Naive thymus-derived CD4-positive, alpha-beta T cell (primary cell): ENCODE measurements around the gene CNOT4. TPM values are rescaled to one million over a fixed set of nuclear protein-coding genes. Genes with fewer than 3 reads are reported as not detected.
"Not testable (repeated sequence)": the region's sequence is repeated elsewhere in the genome, so short reads cannot be mapped to it uniquely, and the experiment has no call there.

Experiments
- ATAC-seq: fragments of 150-1000 bp; cut with Tn5 transposase; 2 replicates; pipeline ENCODE4 v1.10.0; 2021; ENCODE audit warnings: mild to moderate bottlenecking, moderate library complexity
- CTCF ChIA-PET: fragments of 350-600 bp; sonication (Branson Sonifier 250); formaldehyde crosslinking; loops from one replicate; lab custom pipeline; 2021; ENCODE audit warnings: antibody characterized with exemption; lab: Charles Lee
- POLR2A ChIA-PET: fragments of 350-600 bp; sonication (Branson Sonifier 250); formaldehyde crosslinking; loops from one replicate; lab custom pipeline; 2021; ENCODE audit warnings: antibody characterized with exemption, inconsistent platforms; lab: Charles Lee
- DNase-seq, 9 donors: peaks; one replicate each; pipeline versions ENCODE4 v3.0.0 to v3.0.0-alpha.2; 2020 to 2022; ENCODE audit warnings: mixed read lengths in 1 of 9
- H3K27ac ChIP-seq: one replicate; pipeline ENCODE4 v1.7.0; 2013; ENCODE audit warnings: mild to moderate bottlenecking, low read depth, low read length, moderate library complexity
- H3K27me3 ChIP-seq, 2 donors: one replicate each; pipeline ENCODE4 v1.7.0; 2013; ENCODE audit warnings: low read length in 2 of 2, mild to moderate bottlenecking in 2 of 2, moderate library complexity in 2 of 2; ENCODE audit not compliant: control insufficient read depth in 2 of 2, insufficient read depth in 2 of 2
- H3K36me3 ChIP-seq, 3 experiments: 1 replicate in 2 of 3; 2 replicates in 1 of 3; pipeline ENCODE4 v1.7.0; 2013; ENCODE audit warnings: low read length in 3 of 3, mild to moderate bottlenecking in 3 of 3, moderate library complexity in 1 of 3; ENCODE audit not compliant: insufficient read depth in 3 of 3, control insufficient read depth in 2 of 3
- H3K4me1 ChIP-seq, 2 donors: one replicate each; pipeline ENCODE4 v1.7.0; 2013; ENCODE audit warnings: low read length in 2 of 2, mild to moderate bottlenecking in 2 of 2, moderate library complexity in 1 of 2; ENCODE audit not compliant: control insufficient read depth in 2 of 2, insufficient read depth in 2 of 2
- H3K4me3 ChIP-seq: 2 replicates; pipeline ENCODE4 v1.7.0; 2013; ENCODE audit warnings: mild to moderate bottlenecking, low read length
- H3K9me3 ChIP-seq, 3 experiments: 1 replicate in 2 of 3; 2 replicates in 1 of 3; pipeline ENCODE4 v1.7.0; 2013; ENCODE audit warnings: low read length in 3 of 3; ENCODE audit not compliant: control insufficient read depth in 2 of 3
- H3K27ac Mint-ChIP-seq, 9 donors: one replicate each; pipeline ENCODE4 v1.8.0; 2020 to 2022; ENCODE audit warnings: mixed read lengths in 9 of 9, mild to moderate bottlenecking in 8 of 9, moderate library complexity in 5 of 9, inconsistent platforms in 2 of 9
- H3K27me3 Mint-ChIP-seq, 5 donors: one replicate each; pipeline ENCODE4 v1.8.0; 2021 to 2022; ENCODE audit warnings: mixed read lengths in 5 of 5, mild to moderate bottlenecking in 1 of 5
- H3K36me3 Mint-ChIP-seq, 5 donors: one replicate each; pipeline ENCODE4 v1.8.0; 2020 to 2022; ENCODE audit warnings: mixed read lengths in 5 of 5, mild to moderate bottlenecking in 3 of 5, inconsistent platforms in 1 of 5
- H3K4me1 Mint-ChIP-seq, 7 donors: one replicate each; pipeline ENCODE4 v1.8.0; 2020 to 2022; ENCODE audit warnings: mixed read lengths in 7 of 7, mild to moderate bottlenecking in 3 of 7, inconsistent platforms in 1 of 7
- H3K4me3 Mint-ChIP-seq, 10 donors: one replicate each; pipeline ENCODE4 v1.8.0; 2020 to 2022; ENCODE audit warnings: mild to moderate bottlenecking in 10 of 10, mixed read lengths in 10 of 10, moderate library complexity in 6 of 10, inconsistent platforms in 2 of 10
- H3K9me3 Mint-ChIP-seq, 11 donors: one replicate each; pipeline ENCODE4 v1.8.0; 2020 to 2022; ENCODE audit warnings: mixed read lengths in 11 of 11, mild to moderate bottlenecking in 4 of 11, inconsistent platforms in 1 of 11, moderate library complexity in 1 of 11
- intact Hi-C, 2 donors: fragments of 100-400 bp; cut with micrococcal nuclease; formaldehyde crosslinking; loops; one replicate each; pipeline ENCODE4 v1.15.1; 2023
- polyA plus RNA-seq, 2 donors: library from polyadenylated mRNA; unstranded; fragments of 300-500 nt; fragmentation: Illumina TruSeq; gene quantifications; one replicate each; pipeline ENCODE4 v1.2.3, GENCODE V29; 2021
- total RNA-seq, 6 experiments: library from RNA in 5 of 6; stranded (reverse) in 5 of 6; gene quantifications; 1 replicate in 5 of 6; 2 replicates in 1 of 6; pipeline ENCODE4 v1.2.3 and lab custom pipeline; 2021 to 2026

The CNOT4 gene
- total and polyA plus RNA-seq, 7 experiments from 2014 or later: 15.5 to 39.4 (median 36.3) TPM

- ATAC-seq: no peak
- no peak overlapping the region for H3K4me3 ChIP-seq
- no peaks in the 10 kb centered on the region for H3K4me1 ChIP-seq
- intact Hi-C loops: no loop called here
- Mint-ChIP-seq H3K36me3 (peaks cover 0 to 7% (median 2%) of the 10 kb centered on the region in 5 donors), H3K9me3 (peaks cover 0 to 25% (median 12%) of the 10 kb centered on the region in 11 donors), H3K4me3 (no peak overlapping the region), H3K27me3 (peaks cover 0 to 5% (median 0%) of the 10 kb centered on the region in 5 donors), H3K4me1 (peaks cover 0 to 2% (median 0%) of the 10 kb centered on the region in 7 donors), H3K27ac (no peak overlapping the region)
- ChIA-PET CTCF (no interaction called here), POLR2A (no interaction called here)
- peaks cover 0 to 12% (median 0%) of the 10 kb centered on the region in 3 experiments for H3K9me3 ChIP-seq
- no peak overlapping the region for H3K27ac ChIP-seq
- H3K27me3 ChIP-seq: no peaks in the 10 kb centered on the region
- no peaks in the 10 kb centered on the region for H3K36me3 ChIP-seq
- no peak for DNase-seq
These were observed 183.1 kb downstream of the CNOT4 start for GRCh38 chr7:135326636-135327280.

DNA sequence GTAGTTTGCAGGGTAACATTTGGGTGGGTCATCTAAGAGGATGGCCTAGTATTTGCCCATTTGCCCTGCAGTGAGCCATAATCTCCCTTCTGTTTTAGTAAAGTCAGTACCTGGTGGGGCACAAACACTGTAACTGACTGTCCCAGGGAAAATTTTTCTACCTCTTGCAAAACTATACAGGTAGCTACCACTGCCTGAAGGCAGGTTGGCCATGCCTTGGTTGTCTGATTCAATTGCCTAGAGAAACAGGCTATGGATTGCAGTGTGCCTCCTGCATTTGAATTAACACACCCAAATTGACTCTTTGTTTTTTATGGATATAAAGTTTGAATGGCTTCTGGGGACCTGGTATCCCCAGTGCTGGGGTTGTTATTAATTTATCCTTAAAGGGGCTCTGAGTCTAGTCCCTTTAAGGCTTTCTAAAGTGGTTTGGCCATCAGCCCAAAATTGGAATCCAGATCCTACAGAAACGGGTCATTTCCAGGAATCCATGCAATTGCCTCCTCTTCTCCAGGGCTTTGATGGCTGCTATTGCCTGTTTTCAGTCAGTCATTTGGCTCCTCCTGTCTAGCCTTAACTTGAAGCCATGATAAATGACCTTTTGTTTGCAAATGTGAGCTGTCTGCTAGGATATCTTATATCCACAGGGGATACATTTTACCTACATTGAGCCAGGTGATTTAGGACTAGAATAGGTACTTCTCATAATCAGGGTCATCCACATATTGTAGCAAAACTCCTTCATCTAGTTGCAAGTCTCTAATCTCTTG is 187.1 kb downstream of the CNOT4 start:
- no peaks in the 10 kb centered on the region for H3K4me1 Mint-ChIP-seq

DNA sequence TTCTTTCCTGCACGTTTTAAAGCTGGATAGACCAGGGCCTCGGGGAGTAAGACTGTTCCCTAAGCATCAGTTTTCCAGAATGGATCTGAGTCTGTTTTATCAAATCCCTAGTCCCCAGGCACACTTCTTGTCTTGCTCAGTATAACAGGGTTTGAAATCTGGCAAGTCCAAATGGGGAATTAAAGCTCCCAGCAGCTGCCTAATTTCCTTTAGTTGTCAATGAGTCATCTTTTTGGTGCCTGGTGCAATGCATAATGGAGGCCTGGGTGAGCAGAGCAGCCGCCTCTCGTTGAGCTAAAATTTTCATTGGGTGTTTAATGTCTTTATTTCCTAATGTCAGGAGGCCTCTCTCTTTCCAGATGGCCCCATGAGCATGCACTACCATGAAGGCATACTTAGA is 188.3 kb downstream of the CNOT4 start:
- Mint-ChIP-seq H3K27me3 (no peaks in the 10 kb centered on the region), H3K36me3 (peaks cover 0 to 7% (median 0%) of the 10 kb centered on the region in 5 donors), H3K4me3 (no peak overlapping the region), H3K4me1 (no peaks in the 10 kb centered on the region), H3K9me3 (peaks cover 0 to 24% (median 11%) of the 10 kb centered on the region in 11 donors), H3K27ac (no peak overlapping the region)
- ChIA-PET POLR2A (no interaction called here), CTCF (no interaction called here)
- no peaks in the 10 kb centered on the region for H3K27me3 ChIP-seq
- ATAC-seq: no peak
- peaks cover 0 to 12% (median 0%) of the 10 kb centered on the region in 3 experiments for H3K9me3 ChIP-seq
- no peak overlapping the region for H3K4me3 ChIP-seq
- H3K4me1 ChIP-seq: no peaks in the 10 kb centered on the region
- intact Hi-C loops: no loop called here
- no peak for DNase-seq
- H3K36me3 ChIP-seq: no peaks in the 10 kb centered on the region
- no peak overlapping the region for H3K27ac ChIP-seq

More for the DNA sequence above, 187.1 kb downstream of the CNOT4 start:
- Mint-ChIP-seq H3K27me3 (no peaks in the 10 kb centered on the region), H3K9me3 (peaks cover 0 to 25% (median 12%) of the 10 kb centered on the region in 11 donors), H3K4me3 (no peak overlapping the region), H3K36me3 (peaks cover 0 to 7% (median 0%) of the 10 kb centered on the region in 5 donors), H3K27ac (no peak overlapping the region)
- ATAC-seq (no peak), DNase-seq (no peak)
- H3K36me3 ChIP-seq: no peaks in the 10 kb centered on the region
- CTCF ChIA-PET: interaction anchor here (0.6 to 0.7 kb wide), 2 partner anchors 25 to 306 kb away, joined by 3 to 4 read pairs; no protein-coding TSS in a partner anchor
- no peak overlapping the region for H3K27ac ChIP-seq
- intact Hi-C loops: no loop called here
- no peaks in the 10 kb centered on the region for H3K4me1 ChIP-seq
- H3K27me3 ChIP-seq: no peaks in the 10 kb centered on the region
- POLR2A ChIA-PET: no interaction called here
- peaks cover 0 to 12% (median 0%) of the 10 kb centered on the region in 3 experiments for H3K9me3 ChIP-seq
- no peak overlapping the region for H3K4me3 ChIP-seq

DNA sequence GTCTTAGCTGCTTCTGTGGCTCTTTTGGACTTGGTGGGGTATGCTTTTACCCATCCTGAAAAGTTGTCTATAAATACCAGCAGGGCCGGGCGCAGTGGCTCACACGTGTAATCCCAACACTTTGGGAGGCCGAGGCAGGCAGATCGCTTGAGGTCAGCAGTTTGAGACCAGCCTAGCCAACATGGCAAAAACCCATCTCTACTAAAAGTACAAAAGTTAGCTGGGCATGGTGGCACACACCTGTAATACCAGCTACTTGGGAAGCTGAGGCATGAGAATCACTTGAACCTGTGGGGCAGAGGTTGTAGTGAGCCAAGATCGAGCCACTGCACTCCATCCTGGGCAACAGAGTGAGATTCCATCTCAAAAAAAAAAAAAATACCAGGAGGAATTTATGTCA is 188.9 kb downstream of the CNOT4 start:
- ATAC-seq, intact Hi-C loops, CTCF ChIA-PET, H3K27ac Mint-ChIP-seq, H3K36me3 ChIP-seq, H3K36me3 Mint-ChIP-seq, H3K4me3 ChIP-seq, H3K4me3 Mint-ChIP-seq, H3K27me3 Mint-ChIP-seq, POLR2A ChIA-PET, H3K4me1 ChIP-seq, DNase-seq, H3K4me1 Mint-ChIP-seq, H3K27ac ChIP-seq, H3K27me3 ChIP-seq: not testable (repeated sequence)
- H3K9me3 ChIP-seq: peaks cover 0 to 12% (median 0%) of the 10 kb centered on the region in 3 experiments
- H3K9me3 Mint-ChIP-seq: peaks cover 0 to 20% (median 8%) of the 10 kb centered on the region in 11 donors

DNA sequence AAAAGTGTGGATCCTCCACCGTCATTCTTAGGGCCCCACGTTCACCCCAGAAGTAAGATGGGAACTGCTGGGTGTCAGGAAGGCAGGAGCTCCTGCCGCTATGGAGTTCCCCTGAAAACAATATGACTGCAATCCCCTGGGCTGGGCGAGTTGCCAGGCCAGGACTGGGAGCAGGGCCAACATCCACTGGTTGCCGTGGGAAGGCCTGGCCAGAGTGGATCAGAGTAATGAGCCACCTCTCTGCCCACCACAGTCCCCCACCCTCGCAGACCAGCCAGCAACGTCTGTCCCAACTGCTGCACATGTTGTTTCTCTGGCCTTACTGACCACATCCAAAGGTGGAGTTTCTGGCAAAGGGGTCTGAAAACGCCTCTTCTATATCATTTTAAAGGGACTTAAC is 189.6 kb downstream of the CNOT4 start:
- intact Hi-C loops: no loop called here
- peaks cover 0 to 13% (median 8%) of the 10 kb centered on the region in 11 donors for H3K9me3 Mint-ChIP-seq
- H3K4me3 Mint-ChIP-seq: no peak overlapping the region
- Histone ChIP-seq H3K27me3 (no peaks in the 10 kb centered on the region), H3K9me3 (peaks cover 0 to 12% (median 0%) of the 10 kb centered on the region in 3 experiments), H3K36me3 (no peaks in the 10 kb centered on the region), H3K4me3 (no peak overlapping the region), H3K4me1 (no peaks in the 10 kb centered on the region), H3K27ac (no peak overlapping the region)
- ATAC-seq (no peak), DNase-seq (no peak)
- H3K36me3 Mint-ChIP-seq: peaks cover 0 to 7% (median 0%) of the 10 kb centered on the region in 5 donors
- H3K4me1 Mint-ChIP-seq: no peaks in the 10 kb centered on the region
- POLR2A ChIA-PET: interaction anchor here (0.7 kb wide), 1 partner anchor 14 kb away, joined by 8 read pairs; no protein-coding TSS in a partner anchor
- H3K27ac Mint-ChIP-seq: no peak overlapping the region
- H3K27me3 Mint-ChIP-seq: no peaks in the 10 kb centered on the region
- CTCF ChIA-PET: no interaction called here

DNA sequence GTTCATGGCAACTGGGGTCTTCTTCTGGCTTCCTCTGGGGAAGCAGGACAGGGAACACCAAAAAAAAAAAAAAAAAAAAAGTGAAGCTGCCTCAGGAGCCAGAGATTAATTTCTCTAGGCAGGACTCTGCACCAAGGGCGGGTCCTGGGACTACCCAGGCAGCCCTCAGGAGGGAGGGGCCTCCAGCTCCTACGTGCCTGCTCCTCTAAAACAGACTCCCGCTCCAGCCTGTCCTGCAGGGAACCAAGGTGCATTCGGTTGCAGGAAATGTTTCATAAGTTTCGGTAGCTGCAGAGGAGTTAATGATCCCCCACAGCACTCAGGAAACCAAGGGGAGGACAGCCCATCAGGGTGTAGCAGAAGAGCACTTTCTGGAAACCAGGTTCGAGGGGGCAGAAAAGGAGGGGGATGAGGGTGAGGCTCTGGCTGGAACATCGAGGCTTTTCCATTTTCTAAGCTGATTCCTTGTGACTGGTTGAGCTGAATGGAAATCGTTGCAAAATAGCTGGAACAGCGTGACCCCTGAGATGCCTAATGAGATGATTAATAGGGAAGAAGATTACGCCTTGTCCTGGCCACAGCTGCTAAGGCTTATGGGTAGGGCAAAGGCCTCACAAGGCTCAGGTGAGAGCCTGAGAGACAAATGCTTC is 192.1 kb downstream of the CNOT4 start:
- H3K9me3 ChIP-seq: no peaks in the 10 kb centered on the region
- intact Hi-C loops: no loop called here
- H3K27ac ChIP-seq: no peak overlapping the region
- ChIA-PET CTCF (no interaction called here), POLR2A (interaction anchor here (0.7 kb wide), 1 partner anchor 294 kb away, joined by 4 read pairs; no protein-coding TSS in a partner anchor)
- H3K36me3 ChIP-seq: no peaks in the 10 kb centered on the region
- no peaks in the 10 kb centered on the region for H3K4me1 ChIP-seq
- H3K9me3 Mint-ChIP-seq: no peaks in the 10 kb centered on the region
- no peaks in the 10 kb centered on the region for H3K27me3 Mint-ChIP-seq
- H3K27me3 ChIP-seq: no peaks in the 10 kb centered on the region
- no peak overlapping the region for H3K4me3 Mint-ChIP-seq
- no peaks in the 10 kb centered on the region for H3K4me1 Mint-ChIP-seq
- DNase-seq (no peak), ATAC-seq (no peak)
- no peaks in the 10 kb centered on the region for H3K36me3 Mint-ChIP-seq
- H3K27ac Mint-ChIP-seq: no peak overlapping the region
- H3K4me3 ChIP-seq: no peak overlapping the region
